ENCODE measurements around the gene PARL.

The PARL gene

GRCh38 chr3:183862610-183863009, 22.1 kb downstream of the PARL start:
- no peak for DNase-seq
- H3K4me1 ChIP-seq, result no peaks in the 10 kb centered on the region
- no peak overlapping the region for H3K4me3 ChIP-seq (ENCODE audit: low read depth, low read length)
- peaks cover 63% of the 10 kb centered on the region for H3K36me3 ChIP-seq
- H3K27me3 ChIP-seq, result no peaks in the 10 kb centered on the region
- no peaks in the 10 kb centered on the region for H3K9me3 ChIP-seq
- TF ChIP-seq CTCF (IDR thresholded peaks at IDR 0.05; ENCODE audit: low read depth, low read length), result no peak

- Histone ChIP-seq H3K9me3 (no peaks in the 10 kb centered on the region), H3K4me3 (ENCODE audit: low read depth, low read length) (no peak overlapping the region), H3K4me1 (no peaks in the 10 kb centered on the region), H3K27me3 (no peaks in the 10 kb centered on the region), H3K36me3 (peaks cover 47% of the 10 kb centered on the region)
- no peak for DNase-seq
- no peak for TF ChIP-seq CTCF (IDR thresholded peaks at IDR 0.05; ENCODE audit: low read depth, low read length)
Measured at GRCh38 chr3:183857863-183858262, 26.8 kb downstream of the PARL start.

- H3K27me3 ChIP-seq, result no peaks in the 10 kb centered on the region
Measured at GRCh38 chr3:183854318-183855035, 30.2 kb downstream of the PARL start.

GRCh38 chr3:183845608-183846288, 38.9 kb downstream of the PARL start:
- no peak overlapping the region for H3K4me3 ChIP-seq (ENCODE audit: low read depth, low read length)
- H3K4me1 ChIP-seq, result no peaks in the 10 kb centered on the region
- H3K36me3 ChIP-seq, result peaks cover 65% of the 10 kb centered on the region
- no peak for DNase-seq
- no peaks in the 10 kb centered on the region for H3K27me3 ChIP-seq
- TF ChIP-seq CTCF (IDR thresholded peaks at IDR 0.05; ENCODE audit: low read depth, low read length), result no peak
- H3K9me3 ChIP-seq, result no peaks in the 10 kb centered on the region

More at GRCh38 chr3:183854318-183855035, 30.2 kb downstream of the PARL start:
- peaks cover 40% of the 10 kb centered on the region for H3K36me3 ChIP-seq
- H3K4me3 ChIP-seq (ENCODE audit: low read depth, low read length), result no peak overlapping the region
- no peak for DNase-seq
- H3K4me1 ChIP-seq, result no peaks in the 10 kb centered on the region
- TF ChIP-seq CTCF (IDR thresholded peaks at IDR 0.05; ENCODE audit: low read depth, low read length), result no peak
- H3K9me3 ChIP-seq, result no peaks in the 10 kb centered on the region

- Histone ChIP-seq H3K4me1 (no peaks in the 10 kb centered on the region), H3K4me3 (ENCODE audit: low read depth, low read length) (no peak overlapping the region), H3K9me3 (no peaks in the 10 kb centered on the region), H3K36me3 (peaks cover 65% of the 10 kb centered on the region), H3K27me3 (no peaks in the 10 kb centered on the region)
- DNase-seq, result no peak
- TF ChIP-seq CTCF (IDR thresholded peaks at IDR 0.05; ENCODE audit: low read depth, low read length), result no peak
Measured at GRCh38 chr3:183845090-183845489, 39.6 kb downstream of the PARL start.

DNA sequence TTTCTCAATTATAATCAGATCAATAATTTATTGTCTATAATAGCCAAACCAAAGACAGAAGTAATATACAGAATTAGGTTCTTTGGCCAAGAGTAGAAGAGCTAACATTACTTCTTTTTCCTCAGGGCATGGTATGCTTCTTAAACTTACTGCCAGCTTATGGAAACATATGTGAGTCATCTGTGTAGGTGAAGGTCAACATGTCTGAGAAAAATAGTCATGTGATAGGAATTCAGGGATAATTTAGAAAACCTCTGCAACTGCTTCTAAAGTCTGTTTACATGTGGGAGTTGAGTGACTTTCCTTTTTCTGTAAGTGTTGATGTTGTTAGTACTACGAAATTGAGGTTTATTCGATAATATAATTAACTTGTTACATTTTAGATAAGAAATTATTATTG, 40.1 kb downstream of the PARL start:
- no peak for DNase-seq
- Histone ChIP-seq H3K9me3 (no peaks in the 10 kb centered on the region), H3K4me1 (no peaks in the 10 kb centered on the region), H3K36me3 (peaks cover 66% of the 10 kb centered on the region), H3K27me3 (no peaks in the 10 kb centered on the region), H3K4me3 (ENCODE audit: low read depth, low read length) (no peak overlapping the region)
- no peak for TF ChIP-seq CTCF (IDR thresholded peaks at IDR 0.05; ENCODE audit: low read depth, low read length)
